ENCODE results near the gene TRIM45.
A peak's percentile ranks its signal among the peaks of the same experiment; 100 is the strongest.

Gene TRIM45

GRCh38 chr1:117146575-117147340 lies 25.2 kb upstream of the TRIM45 start:
- no peaks in the 10 kb centered on the region for H3K9me3 Mint-ChIP-seq

GRCh38 chr1:117146072-117146471 lies 24.5 kb upstream of the TRIM45 start:
- Mint-ChIP-seq H3K36me3 (ENCODE audit: low read depth) (no peaks in the 10 kb centered on the region), H3K9me3 (no peaks in the 10 kb centered on the region)
- no peak for TF ChIP-seq CTCF (IDR thresholded peaks at IDR 0.05; ENCODE audit: unreplicated experiment in 3 of 3)

More at GRCh38 chr1:117146575-117147340, 25.2 kb upstream of the TRIM45 start:
- Mint-ChIP-seq H3K36me3 (ENCODE audit: low read depth) (no peaks in the 10 kb centered on the region), H3K27ac (peak overlapping the region in 2 of 3 experiments; percentile 5 to 6), H3K4me3 (peak overlapping the region in 2 of 3 experiments; percentile 22 to 24), H3K27me3 (ENCODE audit: low read depth) (peaks cover 4% of the 10 kb centered on the region), H3K4me1 (peaks cover 37% of the 10 kb centered on the region)
- no peak for TF ChIP-seq CTCF (IDR thresholded peaks at IDR 0.05; ENCODE audit: unreplicated experiment in 3 of 3)

GRCh38 chr1:117143871-117144270 lies 22.3 kb upstream of the TRIM45 start:
- H3K27me3 Mint-ChIP-seq (ENCODE audit: low read depth), result peaks cover 4% of the 10 kb centered on the region
- peaks cover 33% of the 10 kb centered on the region for H3K4me1 Mint-ChIP-seq
- no peak for TF ChIP-seq CTCF (IDR thresholded peaks at IDR 0.05; ENCODE audit: unreplicated experiment in 3 of 3)
- no peak overlapping the region for H3K4me3 Mint-ChIP-seq
- no peak overlapping the region for H3K27ac Mint-ChIP-seq
- no peaks in the 10 kb centered on the region for H3K9me3 Mint-ChIP-seq
- no peaks in the 10 kb centered on the region for H3K36me3 Mint-ChIP-seq (ENCODE audit: low read depth)

More at GRCh38 chr1:117146072-117146471, 24.5 kb upstream of the TRIM45 start:
- peaks cover 37% of the 10 kb centered on the region for H3K4me1 Mint-ChIP-seq
- H3K4me3 Mint-ChIP-seq, result peak overlapping the region in 1 of 3 experiments; percentile 24
- peaks cover 4% of the 10 kb centered on the region for H3K27me3 Mint-ChIP-seq (ENCODE audit: low read depth)
- H3K27ac Mint-ChIP-seq, result peak overlapping the region; percentile 3 to 6 (median 5)

GRCh38 chr1:117143172-117143571 lies 21.6 kb upstream of the TRIM45 start:
- Mint-ChIP-seq H3K27ac (no peak overlapping the region), H3K9me3 (no peaks in the 10 kb centered on the region), H3K4me3 (no peak overlapping the region), H3K4me1 (peaks cover 33% of the 10 kb centered on the region), H3K27me3 (ENCODE audit: low read depth) (peaks cover 4% of the 10 kb centered on the region), H3K36me3 (ENCODE audit: low read depth) (no peaks in the 10 kb centered on the region)
- no peak for TF ChIP-seq CTCF (IDR thresholded peaks at IDR 0.05; ENCODE audit: unreplicated experiment in 3 of 3)

GRCh38 chr1:117142200-117142599 lies 20.7 kb upstream of the TRIM45 start:
- no peak overlapping the region for H3K27ac Mint-ChIP-seq
- H3K9me3 Mint-ChIP-seq, result no peaks in the 10 kb centered on the region
- no peaks in the 10 kb centered on the region for H3K36me3 Mint-ChIP-seq (ENCODE audit: low read depth)
- H3K27me3 Mint-ChIP-seq (ENCODE audit: low read depth), result peaks cover 4% of the 10 kb centered on the region
- no peak overlapping the region for H3K4me3 Mint-ChIP-seq
- no peak for TF ChIP-seq CTCF (IDR thresholded peaks at IDR 0.05; ENCODE audit: unreplicated experiment in 3 of 3)
- H3K4me1 Mint-ChIP-seq, result peaks cover 33% of the 10 kb centered on the region

- no peak overlapping the region for H3K4me3 Mint-ChIP-seq
- H3K9me3 Mint-ChIP-seq, result no peaks in the 10 kb centered on the region
- peak overlapping the region; percentile 20 to 78 (median 78) for H3K27ac Mint-ChIP-seq
- H3K4me1 Mint-ChIP-seq, result peaks cover 25% of the 10 kb centered on the region
- no peaks in the 10 kb centered on the region for H3K27me3 Mint-ChIP-seq (ENCODE audit: low read depth)
- no peaks in the 10 kb centered on the region for H3K36me3 Mint-ChIP-seq (ENCODE audit: low read depth)
- no peak for TF ChIP-seq CTCF (IDR thresholded peaks at IDR 0.05; ENCODE audit: unreplicated experiment in 3 of 3)
These were observed 17.0 kb upstream of the TRIM45 start for GRCh38 chr1:117138561-117138960.
